Dermis microvascular lymphatic vessel endothelial cell (primary cell): ENCODE data around the gene HTR3A. TPM values are rescaled to one million over a fixed set of nuclear protein-coding genes. Genes with fewer than 3 reads are reported as not detected.
"Not testable (repeated sequence)": the region's sequence is repeated elsewhere in the genome, so short reads cannot be mapped to it uniquely, and the experiment has no call there.

Experiments
- DNase-seq, 2 donors: peaks; one replicate each; pipeline versions ENCODE4 v3.0.0 to v3.0.0-alpha.2; 2010; ENCODE audit warnings: low read depth in 2 of 2
- total RNA-seq: library from RNA; depleted of rRNA; stranded (reverse); fragments of >200 nt; gene quantifications from 2 replicates; pipeline ENCODE4 v1.2.1, GENCODE V29; 2014

The HTR3A gene
- not detected in 2 replicates for total RNA-seq

GRCh38 chr11:113974741-113975470 lies at the start of gene HTR3A:
TSS of gene HTR3A (plus strand) at chr11:113975108. CDS start at chr11:113975326, 218 bp downstream.
- DNase-seq, result peak in 1 of 2 donors; percentile 48

- no peak for DNase-seq
These were observed 48.4 kb upstream of the HTR3A start for GRCh38 chr11:113926273-113927197.

DNA sequence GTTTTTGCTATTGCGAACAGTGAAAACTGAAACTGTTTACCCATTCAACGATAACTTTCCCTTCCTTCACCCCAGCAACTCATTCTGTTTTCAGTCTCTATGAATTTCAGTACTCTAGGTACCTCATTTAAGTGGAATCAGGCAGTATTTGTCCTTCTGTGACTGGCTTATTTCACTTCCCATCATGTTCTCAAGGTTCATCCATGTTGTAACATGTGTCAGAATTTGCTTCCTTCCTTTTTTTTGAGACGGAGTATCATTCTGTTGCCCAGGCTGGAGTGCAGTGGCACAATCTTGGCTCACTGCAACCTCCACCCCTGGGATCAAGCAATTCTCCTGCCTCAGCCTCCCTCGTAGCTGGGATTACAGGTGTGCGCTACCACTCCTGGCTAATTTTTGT lies 46.6 kb upstream of the HTR3A start:
- no peak for DNase-seq

GRCh38 chr11:113932788-113933187 lies 42.1 kb upstream of the HTR3A start:
- no peak for DNase-seq

- DNase-seq, result not testable (repeated sequence)
These were observed 40.7 kb upstream of the HTR3A start for GRCh38 chr11:113934193-113934592.

- DNase-seq, result no peak
These were observed 40.1 kb upstream of the HTR3A start for GRCh38 chr11:113934761-113935160.

- DNase-seq, result no peak
These were observed 39.0 kb upstream of the HTR3A start for GRCh38 chr11:113935858-113936257.

GRCh38 chr11:113937918-113938317 lies 37.0 kb upstream of the HTR3A start:
- DNase-seq, result no peak

DNA sequence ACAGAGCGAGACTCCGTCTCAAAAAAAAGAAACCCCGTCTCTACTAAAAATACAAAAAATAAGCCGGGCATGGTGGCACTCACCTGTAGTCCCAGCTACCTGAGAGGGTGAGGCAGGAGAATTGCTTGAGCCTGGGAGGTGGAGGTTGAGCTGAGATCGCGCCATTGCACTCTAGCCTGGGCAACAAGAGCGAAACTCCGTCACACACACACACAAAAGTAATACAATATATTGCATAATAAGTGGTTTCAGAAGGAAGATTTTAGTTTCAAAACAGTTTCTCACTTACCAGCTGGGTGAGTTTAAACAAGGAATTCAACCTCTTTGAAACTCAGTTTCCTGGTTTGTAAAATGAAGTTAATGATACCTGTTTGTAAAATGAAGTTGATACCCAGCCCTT lies 32.7 kb upstream of the HTR3A start:
- no peak for DNase-seq

DNA sequence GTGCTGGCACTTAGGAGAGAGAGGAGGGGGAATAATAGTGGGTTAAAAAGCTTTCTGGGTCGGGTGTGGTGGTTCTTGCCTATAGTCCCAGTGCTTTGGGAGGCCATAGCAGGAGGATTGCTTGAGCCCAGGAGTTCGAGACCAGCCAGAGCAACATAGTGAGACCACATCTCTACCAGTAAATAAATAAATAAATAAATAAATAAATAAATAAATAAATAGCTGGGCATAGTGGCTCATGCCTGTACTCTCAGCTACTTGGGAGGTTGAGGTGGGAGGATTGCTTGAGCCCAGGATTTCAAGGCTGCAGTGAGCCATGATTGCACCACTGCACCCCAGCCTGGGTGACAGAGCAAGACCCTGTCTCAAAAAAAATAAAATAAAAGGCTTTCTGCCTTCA lies 28.7 kb upstream of the HTR3A start:
- DNase-seq, result not testable (repeated sequence)

GRCh38 chr11:113947994-113948393 lies 26.9 kb upstream of the HTR3A start:
- no peak for DNase-seq

DNA sequence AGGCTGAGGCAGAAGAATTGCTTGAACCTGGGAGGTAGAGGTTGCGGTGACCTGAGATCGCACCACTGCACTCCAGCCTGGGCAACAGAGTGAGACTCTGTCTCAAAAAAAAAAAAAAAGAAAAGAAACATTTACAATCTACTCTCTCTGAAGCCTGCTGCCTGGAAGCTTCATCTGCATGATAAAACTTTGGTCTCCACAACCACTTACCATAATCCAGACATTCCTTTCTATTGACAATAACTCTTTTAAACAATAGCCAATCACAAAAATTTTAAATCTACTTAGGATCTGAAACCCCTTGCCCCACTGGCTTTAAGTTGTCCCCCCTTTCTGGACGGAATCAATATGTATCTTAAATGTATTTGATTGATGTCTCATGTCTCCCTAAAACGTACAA lies 25.0 kb upstream of the HTR3A start:
- DNase-seq, result no peak

DNA sequence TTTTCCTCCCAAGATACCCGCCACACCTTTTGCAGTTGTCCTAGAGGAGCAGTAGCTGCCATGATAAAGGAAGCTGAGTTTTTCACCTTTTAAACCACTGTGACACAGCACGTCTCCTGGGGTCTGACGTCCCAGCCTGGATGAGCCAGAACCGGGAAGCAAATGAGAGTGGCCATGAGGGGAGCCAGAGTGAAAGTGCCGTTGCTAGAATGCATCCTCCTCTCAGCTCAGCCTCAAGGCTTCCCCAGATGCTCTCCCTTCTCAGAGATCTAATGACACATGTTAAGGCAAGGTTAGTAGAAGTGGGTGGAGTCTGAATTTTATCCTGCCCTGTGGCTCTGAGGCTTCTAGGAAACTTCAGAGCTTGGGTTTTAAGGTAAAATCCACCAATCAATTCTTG lies 23.4 kb upstream of the HTR3A start:
- DNase-seq, result no peak

DNA sequence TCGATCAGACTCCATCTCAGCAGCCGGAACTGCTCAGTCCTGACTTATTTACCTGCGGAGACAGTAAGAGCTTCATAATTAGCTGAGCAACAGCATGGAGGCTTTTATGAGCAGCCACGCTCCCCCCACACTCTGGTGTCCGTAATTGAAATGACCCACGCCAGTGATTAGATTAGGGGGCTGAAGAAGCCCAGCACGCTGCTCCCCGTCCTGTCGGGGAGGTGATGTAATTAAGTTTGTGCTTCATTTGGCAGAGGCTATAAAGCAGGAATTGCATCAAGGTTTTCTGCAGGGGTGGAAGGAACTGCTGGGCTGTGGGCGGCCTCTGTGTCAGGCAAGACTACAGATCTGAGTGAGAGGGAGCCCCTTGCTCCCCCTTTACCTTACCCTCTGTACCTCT lies 22.8 kb upstream of the HTR3A start:
- DNase-seq, result no peak

GRCh38 chr11:113952588-113952987 lies 22.3 kb upstream of the HTR3A start:
- no peak for DNase-seq

GRCh38 chr11:113954235-113954634 lies 20.7 kb upstream of the HTR3A start:
- no peak for DNase-seq

- no peak for DNase-seq
These were observed 17.9 kb upstream of the HTR3A start for GRCh38 chr11:113956986-113957385.

DNA sequence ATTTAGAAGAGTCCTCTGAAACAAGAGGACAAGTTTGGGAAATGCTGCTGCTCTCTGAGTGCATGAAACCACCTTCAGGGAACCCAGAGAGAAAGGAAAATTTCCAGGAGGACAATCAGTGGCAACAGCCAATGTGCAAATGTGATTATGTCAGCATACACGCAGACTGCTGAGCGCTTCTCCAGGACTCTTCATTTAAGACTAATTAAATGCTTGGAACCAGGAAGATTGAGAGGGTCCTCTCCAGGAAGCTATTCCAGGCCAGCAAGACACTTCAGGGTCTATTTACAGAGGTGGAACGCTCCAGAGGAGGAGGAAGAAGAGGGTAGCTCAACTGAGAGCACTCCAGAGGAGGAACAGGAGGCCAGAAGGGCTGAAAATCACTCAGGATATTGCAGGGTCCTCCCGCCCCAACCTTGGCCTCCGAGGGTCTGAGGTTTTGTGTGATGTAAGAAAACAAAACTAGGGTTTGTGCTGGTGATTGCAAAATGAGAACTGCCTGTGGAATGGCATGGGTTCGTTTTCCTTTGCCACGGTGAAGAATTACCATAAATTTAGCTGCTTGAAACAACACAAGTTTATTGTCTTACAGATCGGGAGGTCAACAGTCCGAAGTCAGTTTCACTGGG lies 14.1 kb upstream of the HTR3A start:
- DNase-seq, result no peak

GRCh38 chr11:113967361-113967760 lies 7.5 kb upstream of the HTR3A start:
- no peak for DNase-seq

- DNase-seq, result no peak
These were observed 3.3 kb upstream of the HTR3A start for GRCh38 chr11:113971506-113972195.

DNA sequence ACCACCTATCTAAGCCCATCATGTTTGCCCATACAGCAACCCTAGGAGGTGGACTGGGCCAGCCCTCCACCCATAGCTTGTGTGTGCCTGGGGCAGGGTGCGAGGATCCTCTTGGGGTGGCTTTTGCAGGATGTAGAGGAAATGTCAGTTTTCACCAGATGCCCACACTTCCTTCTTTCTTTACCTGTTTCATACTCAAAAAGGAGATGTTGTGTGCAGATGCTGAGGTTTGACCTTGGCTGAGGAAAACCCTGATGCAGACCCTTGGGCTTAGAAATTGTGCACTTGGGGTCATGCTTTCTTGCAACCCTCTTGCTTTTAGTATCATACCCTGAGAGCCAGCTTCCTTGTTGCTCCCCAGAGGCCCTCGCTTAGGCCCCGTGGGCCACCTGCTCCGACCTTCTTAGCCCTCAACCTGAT lies 2.2 kb downstream of the HTR3A start:
- no peak for DNase-seq

GRCh38 chr11:113977701-113978100 lies 2.8 kb downstream of the HTR3A start:
- DNase-seq, result no peak
